GM12878 (cell line): Measurements from ENCODE around the gene UBC. TPM values are rescaled to one million over a fixed set of nuclear protein-coding genes. Genes with fewer than 3 reads are reported as not detected.

Experiments
- BHLHE40 ChIP-seq, 2 experiments: fragments of 450-650 bp in 1 of 2; IDR thresholded peaks; 2 replicates each; pipeline ENCODE4 v1.6.1; 2011 to 2017; ENCODE audit warnings: low read depth in 2 of 2, borderline replicate concordance in 1 of 2, improper control_type of control experiment in 1 of 2, low read length in 1 of 2, mild to moderate bottlenecking in 1 of 2
- polyA plus RNA-seq, 11 experiments: library from polyadenylated mRNA; depleted of rRNA in 4 of 11; unstranded in 6 of 11; stranded (reverse) in 5 of 11; fragments of >200 nt; fragmentation: Nextera tagmentation in 4 of 11; fragmentation: Illumina TruSeq in 1 of 11; extraction: Ambion mirVana in 4 of 11; extraction: Trizol in 1 of 11; gene quantifications; 1 replicate in 1 of 11; 2 replicates in 10 of 11; pipeline versions ENCODE4 v1.2.1 to v1.2.3, GENCODE V29; 2011 to 2016; ENCODE audit warnings: inconsistent platforms in 2 of 11, missing spikeins in 2 of 11, low read depth in 1 of 11
- total RNA-seq, 4 experiments: library from RNA; depleted of rRNA in 3 of 4; stranded (reverse); fragments of >200 nt in 3 of 4; fragmentation: Illumina TruSeq in 1 of 4; extraction: Trizol in 1 of 4; gene quantifications; 2 replicates each; pipeline versions ENCODE4 v1.2.1 to v1.2.3, GENCODE V29; 2013 to 2021
- TF ChIP-seq, protein P1 (sequence below): fragments of 450-650 bp; IDR thresholded peaks from 2 replicates; pipeline ENCODE4 v1.6.1; 2016; ENCODE audit warnings: mild to moderate bottlenecking, moderate library complexity, borderline replicate concordance
- TF ChIP-seq, protein P2 (sequence below): IDR thresholded peaks from 2 replicates; pipeline ENCODE4 v1.6.1; 2011; ENCODE audit warnings: mild to moderate bottlenecking, low read depth, low read length, moderate library complexity; ENCODE audit not compliant: insufficient replicate concordance

UBC gene
- total and polyA plus RNA-seq, 10 of the 15 experiments (the other 5 are each of a cell fraction or from before 2014, with no cell fraction given) = 653 to 1,666 (median 874) TPM

DNA sequence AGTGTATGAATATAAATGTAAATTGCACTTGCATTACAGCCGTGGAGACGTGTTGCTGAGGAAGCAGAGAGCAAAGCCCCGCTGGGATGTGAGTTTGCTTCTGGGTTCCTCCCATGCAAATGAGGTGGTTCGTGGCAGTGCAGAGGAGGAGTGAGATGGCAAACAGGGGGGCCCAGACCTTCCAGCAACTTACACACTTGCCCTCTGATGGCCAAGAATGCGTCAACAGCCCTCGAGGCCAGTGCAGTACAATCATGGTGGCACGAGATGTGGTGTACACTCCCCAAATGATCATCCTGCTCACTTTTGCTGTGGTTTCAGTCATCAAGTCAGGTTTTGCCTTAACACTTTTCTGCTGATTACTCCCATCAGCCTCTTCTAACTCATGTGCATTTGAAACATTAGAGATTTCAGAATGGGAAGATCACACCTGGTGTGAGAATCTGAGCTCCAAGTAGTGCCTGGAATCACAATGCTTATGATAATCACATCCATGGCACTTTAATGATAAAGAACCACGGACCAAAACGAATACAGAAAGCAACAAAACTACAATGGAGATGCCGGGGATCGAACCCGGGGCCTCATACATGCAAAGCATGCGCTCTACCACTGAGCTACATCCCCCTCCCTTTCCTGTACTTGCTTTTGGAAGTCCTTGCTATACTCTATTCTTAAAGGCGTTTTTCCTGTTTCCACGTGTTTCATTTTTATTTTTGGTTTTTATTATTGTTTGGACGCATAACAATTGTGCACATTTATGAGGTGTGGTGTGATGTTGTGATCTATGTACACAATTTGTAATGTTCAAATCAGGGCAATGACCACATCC is 7.0 kb upstream of the UBC start (continued):
- TF ChIP-seq BHLHE40 (IDR thresholded peaks at IDR 0.05; ENCODE audit: borderline replicate concordance in 1 of 2, low read depth in 2 of 2, low read length in 1 of 2) = peak; percentile 97 to 98
- TF ChIP-seq, protein P1, sequence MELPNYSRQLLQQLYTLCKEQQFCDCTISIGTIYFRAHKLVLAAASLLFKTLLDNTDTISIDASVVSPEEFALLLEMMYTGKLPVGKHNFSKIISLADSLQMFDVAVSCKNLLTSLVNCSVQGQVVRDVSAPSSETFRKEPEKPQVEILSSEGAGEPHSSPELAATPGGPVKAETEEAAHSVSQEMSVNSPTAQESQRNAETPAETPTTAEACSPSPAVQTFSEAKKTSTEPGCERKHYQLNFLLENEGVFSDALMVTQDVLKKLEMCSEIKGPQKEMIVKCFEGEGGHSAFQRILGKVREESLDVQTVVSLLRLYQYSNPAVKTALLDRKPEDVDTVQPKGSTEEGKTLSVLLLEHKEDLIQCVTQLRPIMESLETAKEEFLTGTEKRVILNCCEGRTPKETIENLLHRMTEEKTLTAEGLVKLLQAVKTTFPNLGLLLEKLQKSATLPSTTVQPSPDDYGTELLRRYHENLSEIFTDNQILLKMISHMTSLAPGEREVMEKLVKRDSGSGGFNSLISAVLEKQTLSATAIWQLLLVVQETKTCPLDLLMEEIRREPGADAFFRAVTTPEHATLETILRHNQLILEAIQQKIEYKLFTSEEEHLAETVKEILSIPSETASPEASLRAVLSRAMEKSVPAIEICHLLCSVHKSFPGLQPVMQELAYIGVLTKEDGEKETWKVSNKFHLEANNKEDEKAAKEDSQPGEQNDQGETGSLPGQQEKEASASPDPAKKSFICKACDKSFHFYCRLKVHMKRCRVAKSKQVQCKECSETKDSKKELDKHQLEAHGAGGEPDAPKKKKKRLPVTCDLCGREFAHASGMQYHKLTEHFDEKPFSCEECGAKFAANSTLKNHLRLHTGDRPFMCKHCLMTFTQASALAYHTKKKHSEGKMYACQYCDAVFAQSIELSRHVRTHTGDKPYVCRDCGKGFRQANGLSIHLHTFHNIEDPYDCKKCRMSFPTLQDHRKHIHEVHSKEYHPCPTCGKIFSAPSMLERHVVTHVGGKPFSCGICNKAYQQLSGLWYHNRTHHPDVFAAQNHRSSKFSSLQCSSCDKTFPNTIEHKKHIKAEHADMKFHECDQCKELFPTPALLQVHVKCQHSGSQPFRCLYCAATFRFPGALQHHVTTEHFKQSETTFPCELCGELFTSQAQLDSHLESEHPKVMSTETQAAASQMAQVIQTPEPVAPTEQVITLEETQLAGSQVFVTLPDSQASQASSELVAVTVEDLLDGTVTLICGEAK = peak; percentile 76; the same call in 1 of the 2 replicates
- TF ChIP-seq, protein P2, sequence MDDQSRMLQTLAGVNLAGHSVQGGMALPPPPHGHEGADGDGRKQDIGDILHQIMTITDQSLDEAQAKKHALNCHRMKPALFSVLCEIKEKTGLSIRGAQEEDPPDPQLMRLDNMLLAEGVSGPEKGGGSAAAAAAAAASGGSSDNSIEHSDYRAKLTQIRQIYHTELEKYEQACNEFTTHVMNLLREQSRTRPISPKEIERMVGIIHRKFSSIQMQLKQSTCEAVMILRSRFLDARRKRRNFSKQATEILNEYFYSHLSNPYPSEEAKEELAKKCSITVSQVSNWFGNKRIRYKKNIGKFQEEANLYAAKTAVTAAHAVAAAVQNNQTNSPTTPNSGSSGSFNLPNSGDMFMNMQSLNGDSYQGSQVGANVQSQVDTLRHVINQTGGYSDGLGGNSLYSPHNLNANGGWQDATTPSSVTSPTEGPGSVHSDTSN = peak; percentile 45
